Stimulated activated effector memory CD8-positive, alpha-beta T cell treated with anti-CD3 and anti-CD28 coated beads, Interleukin-12 subunit alpha, Interleukin-12 subunit beta, amount 100 ng/mL, for 72 hours (primary cell): ENCODE data around the gene USP46.

Source experiments
- ATAC-seq: fragments of 150-1000 bp; cut with Tn5 transposase; 2 replicates; pipeline ENCODE4 v1.10.0; 2021
- DNase-seq, 2 donors: peaks; one replicate each; pipeline ENCODE4 v3.0.0; 2021 to 2022; ENCODE audit warnings: low spot score in 2 of 2
- H3K27ac Mint-ChIP-seq: one replicate; pipeline ENCODE4 v1.8.0; 2022; ENCODE audit warnings: mild to moderate bottlenecking, mixed read lengths
- H3K36me3 Mint-ChIP-seq: one replicate; pipeline ENCODE4 v1.8.0; 2022; ENCODE audit warnings: mild to moderate bottlenecking, mixed read lengths
- H3K4me1 Mint-ChIP-seq: one replicate; pipeline ENCODE4 v1.8.0; 2022; ENCODE audit warnings: mixed read lengths
- H3K4me3 Mint-ChIP-seq: one replicate; pipeline ENCODE4 v1.8.0; 2022; ENCODE audit warnings: mild to moderate bottlenecking, mixed read lengths
- H3K9me3 Mint-ChIP-seq: one replicate; pipeline ENCODE4 v1.8.0; 2022; ENCODE audit warnings: mixed read lengths

The USP46 gene

DNA sequence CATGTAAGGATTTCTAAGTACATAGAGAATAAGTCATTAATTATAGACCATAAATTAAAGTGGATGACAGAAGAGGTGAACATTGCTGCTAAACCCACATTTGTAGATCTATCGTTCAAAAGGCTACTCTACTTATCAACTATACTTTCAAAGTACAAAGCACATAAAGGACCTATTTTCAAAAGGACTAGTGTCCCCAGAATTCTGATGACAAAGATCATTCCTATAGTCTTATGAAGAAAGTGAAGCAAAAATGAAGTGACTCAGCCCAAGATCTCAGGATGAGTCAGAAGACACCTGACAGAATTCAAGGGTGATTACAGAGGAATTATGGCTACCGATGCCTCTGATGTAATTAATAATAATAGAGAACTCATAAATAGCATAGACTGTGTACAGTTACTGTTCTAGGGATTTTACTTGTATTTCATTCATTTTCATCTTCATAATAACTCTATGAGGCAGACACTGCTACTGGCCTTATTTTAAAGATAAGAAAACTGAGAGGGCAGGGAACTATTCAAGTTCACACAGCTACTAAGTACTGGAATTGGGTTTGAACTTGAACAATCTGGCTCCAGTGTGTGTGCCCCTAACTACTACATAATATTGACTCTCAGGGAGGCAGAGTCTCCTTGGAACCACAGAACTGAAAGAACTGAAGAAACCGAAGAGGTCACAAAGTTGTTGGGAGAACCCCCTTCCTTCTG is 17.1 kb downstream of the USP46 start:
- Mint-ChIP-seq H3K9me3 (no peaks in the 10 kb centered on the region), H3K27ac (no peak overlapping the region), H3K4me3 (no peak overlapping the region), H3K4me1 (peaks cover 45% of the 10 kb centered on the region), H3K36me3 (no peaks in the 10 kb centered on the region)
- peak; percentile 93 for ATAC-seq
- no peak for DNase-seq

DNA sequence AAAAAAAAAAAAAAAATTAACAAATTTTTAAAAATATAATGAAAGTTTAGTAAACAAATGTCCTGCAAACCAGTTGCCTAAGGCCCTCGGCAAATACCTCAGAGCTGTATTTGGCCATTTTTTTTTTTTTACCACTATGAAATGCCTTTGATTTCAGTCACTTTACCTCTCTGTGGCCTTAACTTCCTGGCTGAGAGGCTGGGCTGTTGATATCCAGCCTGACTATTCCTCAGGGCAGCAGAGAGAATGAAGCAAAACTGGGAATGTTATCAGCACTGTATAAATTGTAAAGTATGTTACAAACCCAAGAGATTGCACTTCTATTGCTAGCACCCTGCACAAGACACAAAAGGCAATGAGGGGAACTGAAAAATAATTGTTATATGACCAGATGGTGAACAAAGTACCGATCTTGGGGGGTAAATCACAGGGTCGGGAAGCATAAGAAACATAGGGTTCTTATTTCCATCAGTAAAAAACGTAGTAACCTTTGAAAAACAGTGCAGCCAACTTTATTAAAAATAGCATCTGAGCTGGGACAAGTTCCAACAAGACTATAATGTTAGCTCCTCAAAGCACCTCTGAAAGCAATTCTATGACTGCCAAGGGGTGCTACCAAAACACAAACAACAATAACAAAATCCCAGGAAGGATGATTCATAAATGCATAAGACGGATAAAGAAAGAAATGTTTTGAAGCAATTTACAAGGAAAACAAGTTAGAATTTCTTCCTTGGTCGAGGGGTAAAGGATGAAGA is 18.1 kb downstream of the USP46 start:
- no peak overlapping the region for H3K4me3 Mint-ChIP-seq

DNA sequence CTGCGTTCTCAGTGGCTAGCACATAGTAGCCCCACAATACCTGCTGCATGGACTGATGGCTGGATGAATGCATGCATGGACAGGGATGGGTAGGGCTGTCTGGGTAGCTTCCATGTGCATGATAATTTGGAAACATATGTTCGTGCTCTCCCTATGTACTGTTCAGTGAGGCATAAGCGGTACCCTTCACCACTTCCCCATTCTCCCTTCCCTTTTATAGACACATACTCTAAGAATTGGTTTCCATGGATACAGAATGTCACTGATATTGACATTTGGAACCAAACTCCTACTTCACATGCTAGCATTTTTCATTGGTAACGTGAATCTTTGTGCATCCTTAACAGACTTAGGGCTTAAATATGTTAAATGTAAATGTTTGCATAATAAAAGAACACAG is 20.4 kb downstream of the USP46 start:
- DNase-seq (no peak), ATAC-seq (no peak)
- Mint-ChIP-seq H3K27ac (no peak overlapping the region), H3K9me3 (no peaks in the 10 kb centered on the region), H3K36me3 (no peaks in the 10 kb centered on the region), H3K4me3 (no peak overlapping the region), H3K4me1 (peaks cover 55% of the 10 kb centered on the region)

More for the DNA sequence above, 18.1 kb downstream of the USP46 start:
- ATAC-seq (no peak), DNase-seq (no peak)
- Mint-ChIP-seq H3K4me1 (peaks cover 45% of the 10 kb centered on the region), H3K9me3 (no peaks in the 10 kb centered on the region), H3K36me3 (no peaks in the 10 kb centered on the region), H3K27ac (no peak overlapping the region)

DNA sequence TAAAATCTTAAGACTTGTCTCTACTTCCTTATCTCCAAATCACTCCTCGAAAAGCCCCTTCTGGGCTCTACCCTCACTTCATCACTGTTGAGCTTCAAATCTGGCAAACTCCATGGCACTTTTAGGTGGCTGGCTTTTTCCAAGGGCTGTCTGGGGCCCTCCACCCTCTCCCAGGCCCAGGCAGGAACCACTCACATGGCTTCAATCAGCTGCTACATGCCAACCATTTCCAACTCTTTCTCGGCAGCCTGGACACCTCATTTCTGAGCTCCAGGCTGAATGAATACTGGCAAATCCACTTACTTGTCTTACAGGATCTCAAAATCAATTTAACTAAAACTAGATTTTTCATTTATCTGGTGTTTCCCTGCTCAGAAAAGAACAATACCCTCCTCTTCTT is 22.0 kb downstream of the USP46 start:
- Mint-ChIP-seq H3K4me1 (peaks cover 49% of the 10 kb centered on the region), H3K36me3 (no peaks in the 10 kb centered on the region), H3K9me3 (no peaks in the 10 kb centered on the region), H3K4me3 (no peak overlapping the region), H3K27ac (no peak overlapping the region)
- DNase-seq (no peak), ATAC-seq (no peak)

DNA sequence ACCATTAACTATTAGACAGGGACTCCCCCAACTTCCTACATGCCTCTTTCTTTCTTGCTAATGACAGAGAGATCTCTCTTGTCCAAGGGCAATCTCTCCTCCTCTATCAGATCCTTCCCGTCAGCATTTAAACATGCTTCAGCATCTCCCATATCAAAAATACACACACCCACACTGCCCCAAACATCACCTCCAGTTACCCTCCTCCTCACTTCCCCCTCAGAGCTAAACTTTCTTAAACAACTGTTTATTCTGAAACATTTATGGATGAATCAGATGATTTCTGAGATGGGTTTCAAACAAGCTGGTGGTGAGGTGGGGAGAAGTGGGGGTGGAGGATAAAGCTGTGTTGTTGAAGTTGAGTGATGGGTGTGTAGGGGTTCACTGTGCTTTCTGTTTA is 23.5 kb downstream of the USP46 start:
- Mint-ChIP-seq H3K4me1 (peaks cover 37% of the 10 kb centered on the region), H3K9me3 (no peaks in the 10 kb centered on the region), H3K36me3 (no peaks in the 10 kb centered on the region), H3K4me3 (no peak overlapping the region), H3K27ac (peak overlapping the region; percentile 8)
- ATAC-seq, result peak; percentile 13
- DNase-seq, result no peak

DNA sequence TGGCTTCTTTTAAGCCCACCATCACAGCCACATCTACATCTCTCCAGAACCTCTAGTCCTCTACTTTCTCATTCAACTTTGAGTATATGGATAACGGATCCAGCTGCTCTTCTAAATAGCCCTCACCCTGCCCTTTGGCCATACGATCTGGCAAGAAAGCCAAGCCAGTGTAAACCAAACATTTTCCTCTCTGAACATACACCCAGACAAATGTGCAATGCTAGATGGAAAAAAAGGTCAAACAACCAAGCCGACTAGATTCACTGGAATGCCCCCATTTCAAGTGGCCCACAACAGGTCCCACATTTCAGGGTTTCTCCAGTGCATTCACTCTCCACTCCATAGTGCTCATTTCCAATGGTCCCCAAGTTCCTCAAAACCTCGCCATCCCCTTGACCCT is 24.0 kb downstream of the USP46 start:
- Mint-ChIP-seq H3K9me3 (no peaks in the 10 kb centered on the region), H3K4me1 (peaks cover 37% of the 10 kb centered on the region), H3K27ac (peak overlapping the region; percentile 8), H3K4me3 (no peak overlapping the region), H3K36me3 (no peaks in the 10 kb centered on the region)
- ATAC-seq (no peak), DNase-seq (no peak)

DNA sequence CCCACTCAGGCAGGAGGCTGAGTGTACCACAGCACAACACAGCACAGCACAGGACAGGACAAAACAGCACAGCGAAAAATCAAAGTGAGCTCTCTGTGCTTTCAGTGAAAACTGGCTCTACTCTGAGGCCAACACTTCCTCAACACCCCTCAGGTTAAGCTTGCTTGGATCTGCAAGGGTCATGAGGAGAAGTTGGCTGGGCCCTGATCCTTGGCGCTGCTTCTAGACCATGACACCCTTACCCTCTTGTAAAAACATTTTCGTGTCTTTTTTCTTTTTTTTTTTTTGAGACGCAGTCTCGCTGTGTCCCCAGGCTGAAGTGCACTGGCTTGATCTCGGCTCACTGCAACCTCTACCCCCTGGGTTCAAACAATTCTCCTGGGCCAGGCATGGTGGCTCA is 25.3 kb downstream of the USP46 start:
- ATAC-seq, result no peak
- Mint-ChIP-seq H3K4me1 (peaks cover 37% of the 10 kb centered on the region), H3K36me3 (no peaks in the 10 kb centered on the region), H3K4me3 (no peak overlapping the region), H3K27ac (no peak overlapping the region), H3K9me3 (no peaks in the 10 kb centered on the region)
- DNase-seq, result no peak

DNA sequence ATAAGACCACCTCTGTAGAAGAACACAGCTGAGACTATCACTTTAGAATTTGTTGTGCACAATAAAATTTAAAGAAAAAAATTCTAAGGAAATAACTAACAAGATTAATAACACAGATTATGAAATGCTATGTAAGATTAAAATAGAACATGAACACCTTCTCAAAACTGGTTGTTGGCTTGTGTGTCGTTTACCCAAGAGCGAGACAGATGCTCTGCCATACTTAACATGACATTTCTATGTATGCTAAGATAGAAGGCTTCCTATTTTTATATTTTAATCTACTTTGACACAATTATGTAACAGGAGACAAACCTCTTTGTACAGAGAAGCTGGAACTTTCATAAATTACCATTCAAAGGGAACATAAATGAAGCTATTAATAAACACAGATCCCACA is 30.1 kb downstream of the USP46 start:
- H3K36me3 Mint-ChIP-seq, result peaks cover 11% of the 10 kb centered on the region
- DNase-seq, result no peak
- no peak overlapping the region for H3K27ac Mint-ChIP-seq
- no peak for ATAC-seq
- no peaks in the 10 kb centered on the region for H3K9me3 Mint-ChIP-seq
- no peak overlapping the region for H3K4me3 Mint-ChIP-seq
- peaks cover 12% of the 10 kb centered on the region for H3K4me1 Mint-ChIP-seq

DNA sequence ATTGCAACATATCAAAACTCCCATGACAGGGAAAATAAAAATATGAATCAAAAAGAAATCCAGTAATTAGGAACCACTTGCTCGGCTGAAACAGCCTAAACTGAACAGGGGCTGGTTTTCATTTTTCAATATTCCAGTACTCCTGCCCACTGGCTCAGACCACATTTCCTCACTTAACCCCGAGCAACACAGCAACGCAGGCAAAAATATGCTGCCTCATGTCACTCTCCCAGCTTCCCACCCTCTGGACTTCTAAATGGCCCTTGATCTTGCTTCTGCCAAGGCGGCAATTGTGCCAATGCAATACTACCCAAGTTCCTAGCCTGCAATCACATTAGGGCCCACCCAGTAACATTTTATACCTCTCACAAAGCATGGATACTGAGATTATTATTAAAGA is 30.6 kb downstream of the USP46 start:
- ATAC-seq, result no peak
- no peaks in the 10 kb centered on the region for H3K9me3 Mint-ChIP-seq
- peaks cover 12% of the 10 kb centered on the region for H3K4me1 Mint-ChIP-seq
- no peak overlapping the region for H3K4me3 Mint-ChIP-seq
- H3K36me3 Mint-ChIP-seq, result peaks cover 11% of the 10 kb centered on the region
- DNase-seq, result no peak
- H3K27ac Mint-ChIP-seq, result no peak overlapping the region

DNA sequence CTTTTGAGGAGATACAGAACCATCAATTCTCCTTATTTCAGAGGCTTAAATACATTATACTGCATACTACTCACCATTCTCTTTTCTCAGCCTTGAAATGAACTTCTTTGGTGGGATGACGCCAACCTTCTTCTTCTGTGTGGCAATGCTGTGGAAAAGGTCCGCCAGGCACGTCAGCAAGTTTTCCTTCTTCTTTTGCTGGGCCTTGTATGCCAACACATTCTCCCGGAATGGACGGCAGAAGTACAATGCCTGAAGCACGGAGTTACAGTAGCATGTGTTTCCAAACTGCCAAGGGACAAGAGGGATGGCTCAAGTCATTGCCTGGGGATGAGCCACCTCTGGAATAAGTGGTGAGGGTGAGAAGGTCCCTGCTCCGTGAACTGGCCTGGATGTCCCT is 31.2 kb downstream of the USP46 start:
- Mint-ChIP-seq H3K4me3 (no peak overlapping the region), H3K36me3 (peaks cover 17% of the 10 kb centered on the region), H3K27ac (no peak overlapping the region), H3K9me3 (no peaks in the 10 kb centered on the region), H3K4me1 (peaks cover 11% of the 10 kb centered on the region)
- DNase-seq (no peak), ATAC-seq (no peak)

DNA sequence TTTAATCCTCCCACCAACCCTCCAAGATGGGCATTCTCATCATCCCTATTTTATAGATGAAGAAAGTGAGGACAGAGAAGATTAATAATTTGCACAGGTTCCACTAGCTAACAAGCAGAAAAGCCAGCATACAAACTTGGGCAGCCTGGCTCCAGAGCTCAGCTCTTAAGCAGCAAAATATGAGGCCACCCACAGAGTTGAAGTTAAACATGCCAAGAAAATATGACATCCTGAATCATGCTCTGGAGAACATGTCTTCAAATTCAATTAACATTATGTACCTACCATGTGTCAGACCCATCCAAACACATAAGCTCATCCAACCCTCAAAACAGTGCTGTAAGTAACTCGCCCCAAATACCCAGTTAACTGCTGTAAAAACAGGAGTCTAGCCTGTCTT is 33.9 kb downstream of the USP46 start:
- DNase-seq (no peak), ATAC-seq (no peak)
- peaks cover 5% of the 10 kb centered on the region for H3K4me1 Mint-ChIP-seq
- peaks cover 20% of the 10 kb centered on the region for H3K36me3 Mint-ChIP-seq
- no peaks in the 10 kb centered on the region for H3K9me3 Mint-ChIP-seq
- H3K4me3 Mint-ChIP-seq, result no peak overlapping the region
- H3K27ac Mint-ChIP-seq, result no peak overlapping the region

DNA sequence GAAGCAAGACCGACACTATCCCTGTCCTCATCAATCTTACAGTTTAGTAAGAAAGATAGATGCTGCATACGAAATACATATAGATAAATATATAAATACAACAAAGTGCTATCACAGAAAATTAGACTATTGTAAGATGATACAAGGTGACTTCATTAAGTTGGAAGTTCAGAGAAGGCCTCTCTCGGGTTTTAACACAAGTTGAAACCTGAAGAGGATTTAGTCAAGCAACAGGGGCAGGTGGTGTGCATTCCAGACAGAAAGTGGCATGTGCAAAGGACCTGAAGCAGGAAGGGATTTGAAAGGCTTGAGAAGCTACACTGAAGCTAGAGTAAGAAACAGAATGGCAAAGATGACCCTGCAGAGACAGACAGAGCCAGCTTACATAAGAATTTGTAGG is 36.5 kb downstream of the USP46 start:
- H3K27ac Mint-ChIP-seq, result peak overlapping the region; percentile 16
- DNase-seq (no peak), ATAC-seq (no peak)
- peaks cover 20% of the 10 kb centered on the region for H3K36me3 Mint-ChIP-seq
- no peak overlapping the region for H3K4me3 Mint-ChIP-seq
- H3K4me1 Mint-ChIP-seq, result peaks cover 4% of the 10 kb centered on the region
- no peaks in the 10 kb centered on the region for H3K9me3 Mint-ChIP-seq

DNA sequence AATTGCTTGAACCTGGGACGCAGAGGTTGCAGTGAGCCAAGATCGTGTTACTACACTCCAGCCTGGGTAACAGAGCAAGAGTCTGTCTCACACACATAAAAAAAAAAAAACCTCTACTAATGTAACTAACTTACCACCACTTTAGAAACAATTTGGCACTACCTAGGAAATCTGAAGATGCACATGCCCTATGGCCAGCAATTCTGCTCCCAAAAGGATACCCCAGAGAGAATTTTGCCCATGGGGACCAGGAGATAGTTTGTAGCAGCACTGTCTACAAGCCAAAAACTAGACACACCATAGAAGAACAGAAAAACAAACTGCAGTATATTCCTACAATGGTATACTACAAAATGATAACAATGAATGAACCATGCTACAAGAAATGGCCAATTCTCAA is 37.5 kb downstream of the USP46 start:
- H3K4me1 Mint-ChIP-seq, result peaks cover 8% of the 10 kb centered on the region

DNA sequence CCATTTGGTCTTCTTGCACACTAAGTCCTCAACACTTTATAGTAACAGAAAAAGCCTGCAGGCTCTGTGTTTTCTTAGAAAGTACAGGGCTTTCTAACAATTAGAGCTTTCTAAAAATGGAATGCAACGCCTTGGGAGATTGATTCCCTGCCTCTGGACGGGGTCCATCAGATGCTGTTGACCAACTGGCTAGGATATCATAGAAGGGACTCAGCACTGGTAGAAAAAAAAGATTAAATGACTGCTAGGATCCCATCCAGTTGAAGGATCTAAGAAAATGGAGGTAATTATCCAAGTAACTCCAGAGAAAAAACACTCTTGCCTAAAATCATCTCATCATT is 39.5 kb downstream of the USP46 start:
- DNase-seq (no peak), ATAC-seq (no peak)
- H3K9me3 Mint-ChIP-seq, result no peaks in the 10 kb centered on the region
- no peak overlapping the region for H3K27ac Mint-ChIP-seq
- H3K4me3 Mint-ChIP-seq, result no peak overlapping the region
- H3K36me3 Mint-ChIP-seq, result peaks cover 9% of the 10 kb centered on the region
- H3K4me1 Mint-ChIP-seq, result peaks cover 8% of the 10 kb centered on the region

More for the DNA sequence above, 37.5 kb downstream of the USP46 start:
- H3K4me3 Mint-ChIP-seq, result no peak overlapping the region
- H3K36me3 Mint-ChIP-seq, result peaks cover 17% of the 10 kb centered on the region
- no peak for DNase-seq
- no peaks in the 10 kb centered on the region for H3K9me3 Mint-ChIP-seq
- H3K27ac Mint-ChIP-seq, result no peak overlapping the region
- no peak for ATAC-seq

DNA sequence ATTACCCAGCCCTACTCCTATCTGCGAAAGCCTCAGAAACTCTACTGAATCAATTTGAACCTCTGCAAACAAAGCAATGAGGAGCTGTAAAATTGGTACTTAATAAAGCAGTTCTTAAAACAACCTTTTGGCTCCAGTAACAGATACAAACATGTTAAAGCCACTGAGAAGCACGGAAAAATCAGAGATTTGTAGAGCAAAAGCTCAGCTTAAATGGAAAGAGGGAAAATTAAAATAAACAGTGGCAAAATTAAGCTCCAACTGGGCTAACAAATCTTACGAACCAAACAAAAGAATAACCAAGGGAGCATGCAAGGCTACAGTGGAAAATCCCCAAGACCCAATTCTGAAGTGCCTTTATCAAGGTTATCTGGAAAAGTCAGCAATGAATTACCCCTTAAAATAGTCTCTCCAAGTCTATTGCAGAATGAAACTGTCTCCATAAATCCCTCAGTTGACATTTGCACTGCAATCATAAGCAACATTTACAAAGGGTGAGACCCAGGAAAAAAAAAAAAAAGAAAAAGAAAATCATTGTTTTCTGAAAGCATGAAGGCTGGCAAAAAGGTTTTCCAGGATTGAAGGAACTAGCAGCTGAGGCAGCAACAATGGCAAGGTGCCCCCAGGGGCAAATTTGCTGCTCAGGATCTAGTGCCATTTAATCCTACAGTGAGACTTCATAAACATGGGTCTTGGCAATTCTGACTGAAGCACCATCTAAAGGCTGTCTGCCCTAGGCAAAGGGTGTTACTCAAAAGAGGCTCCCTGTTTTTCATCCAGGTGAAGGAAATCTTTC is 40.1 kb downstream of the USP46 start:
- H3K4me1 Mint-ChIP-seq, result peaks cover 8% of the 10 kb centered on the region
- ATAC-seq, result no peak

More for the DNA sequence above, 40.1 kb downstream of the USP46 start:
- no peak for DNase-seq
- Mint-ChIP-seq H3K9me3 (no peaks in the 10 kb centered on the region), H3K27ac (no peak overlapping the region), H3K36me3 (peaks cover 11% of the 10 kb centered on the region), H3K4me3 (no peak overlapping the region)
